Measurements from ENCODE around the gene TTC17.

The TTC17 gene

DNA sequence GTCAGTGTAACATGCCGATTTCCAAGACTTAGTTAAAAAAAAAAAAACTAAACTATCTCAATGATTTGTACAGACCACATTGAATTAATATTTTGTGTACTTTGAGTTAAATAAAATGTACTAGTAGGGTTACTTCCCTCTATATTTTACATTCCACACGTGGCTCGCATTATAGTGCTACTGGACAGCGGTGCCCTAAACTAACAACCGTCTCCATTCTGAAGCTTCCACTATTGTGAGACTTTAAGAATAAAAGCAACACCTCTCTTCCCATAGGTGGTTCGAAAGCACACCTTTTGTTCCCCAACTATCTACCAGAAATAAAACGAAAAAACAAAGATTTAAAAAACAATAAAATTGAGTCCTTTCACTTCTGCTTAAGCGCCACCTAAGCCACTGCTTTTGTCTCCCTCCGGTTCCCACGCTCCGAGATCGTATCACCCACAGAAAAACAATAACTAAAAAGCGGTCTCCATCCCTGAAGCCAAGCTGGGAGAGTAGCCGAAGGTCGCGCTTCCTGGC is 380 bp upstream of the TTC17 start:
- H3K4me1 ChIP-seq (ENCODE audit: control insufficient read depth, insufficient read depth, low read length) = peaks cover 11% of the 10 kb centered on the region
- no peaks in the 10 kb centered on the region for H3K9me3 ChIP-seq (ENCODE audit: control insufficient read depth, low read length)
- H3K27ac ChIP-seq (ENCODE audit: insufficient read depth, low read depth, low read length, poor library complexity, severe bottlenecking) = peak overlapping the region; percentile 87
- peak overlapping the region; percentile 92 for H3K4me3 ChIP-seq (ENCODE audit: insufficient read depth, low read depth, low read length)
- H3K36me3 ChIP-seq (ENCODE audit: control insufficient read depth, insufficient read depth, low read length) = no peaks in the 10 kb centered on the region
- no peaks in the 10 kb centered on the region for H3K27me3 ChIP-seq (ENCODE audit: control insufficient read depth, insufficient read depth, low read length, poor library complexity, severe bottlenecking)
- WGBS, 2 experiments = 17 to 21% methylated on average over 15 to 16 of the region's 16 CpGs

DNA sequence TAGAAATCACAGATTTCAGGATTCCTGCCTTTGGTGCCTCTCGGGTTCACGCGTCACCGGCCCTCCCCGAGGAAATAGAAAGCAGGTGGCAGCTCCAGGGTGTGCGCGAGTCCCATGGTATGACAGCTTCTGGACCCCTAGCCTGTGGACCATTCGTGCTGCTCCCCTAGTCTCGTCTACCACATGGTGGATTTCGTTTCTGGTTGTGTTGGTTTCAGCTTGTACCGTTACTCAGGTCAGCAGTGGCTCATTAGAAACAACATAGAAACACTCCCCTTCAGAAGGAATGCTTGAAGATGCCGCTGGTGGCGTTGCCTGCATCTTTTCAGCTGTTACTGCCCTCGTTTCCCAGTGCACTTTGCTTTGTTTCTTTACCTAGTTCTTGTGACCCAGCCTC is 700 bp downstream of the TTC17 start:
- no peaks in the 10 kb centered on the region for H3K36me3 ChIP-seq (ENCODE audit: control insufficient read depth, insufficient read depth, low read length)
- H3K4me1 ChIP-seq (ENCODE audit: control insufficient read depth, insufficient read depth, low read length) = peaks cover 11% of the 10 kb centered on the region
- no peaks in the 10 kb centered on the region for H3K9me3 ChIP-seq (ENCODE audit: control insufficient read depth, low read length)
- no peaks in the 10 kb centered on the region for H3K27me3 ChIP-seq (ENCODE audit: control insufficient read depth, insufficient read depth, low read length, poor library complexity, severe bottlenecking)
- WGBS, 2 experiments = 0% methylated on average over 14 of the region's 14 CpGs
- H3K27ac ChIP-seq (ENCODE audit: insufficient read depth, low read depth, low read length, poor library complexity, severe bottlenecking) = peak overlapping the region; percentile 87
- peak overlapping the region; percentile 92 for H3K4me3 ChIP-seq (ENCODE audit: insufficient read depth, low read depth, low read length)

DNA sequence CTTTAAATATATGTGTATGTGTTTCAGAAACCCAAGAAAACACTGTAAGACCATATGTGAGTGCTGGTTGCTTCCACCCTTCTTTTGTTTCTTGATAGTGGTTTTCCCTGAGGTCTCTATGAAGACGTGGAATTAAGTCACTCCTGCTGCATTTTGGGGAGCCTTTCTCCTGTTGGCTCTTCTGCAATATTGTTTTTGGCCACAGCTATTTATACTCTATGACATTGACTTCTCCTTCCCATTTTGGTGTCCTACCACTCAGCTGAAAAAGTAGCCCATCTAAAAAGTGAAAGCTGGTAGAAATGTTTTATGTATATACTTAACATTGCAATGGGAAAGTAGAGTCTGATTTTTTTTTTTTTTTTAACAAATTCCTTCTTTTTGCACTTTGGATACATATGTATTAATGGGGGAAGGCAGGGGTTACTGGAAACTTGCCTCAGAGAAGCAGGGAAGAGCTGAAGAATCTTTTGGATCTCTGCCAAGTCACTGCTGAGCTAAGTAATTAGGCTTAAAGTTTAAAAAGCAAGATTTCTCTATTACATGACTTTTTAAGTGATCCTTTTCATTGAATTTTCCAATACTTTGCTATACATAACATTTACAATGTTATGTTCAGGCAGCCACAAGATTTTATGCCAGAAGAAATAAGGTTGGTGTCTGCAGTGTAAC is 1.8 kb downstream of the TTC17 start:
- 64 to 71% methylated on average over 1 of the region's 1 CpG for WGBS, 2 experiments
- H3K27ac ChIP-seq (ENCODE audit: insufficient read depth, low read depth, low read length, poor library complexity, severe bottlenecking) = no peak overlapping the region
- peaks cover 11% of the 10 kb centered on the region for H3K4me1 ChIP-seq (ENCODE audit: control insufficient read depth, insufficient read depth, low read length)
- no peaks in the 10 kb centered on the region for H3K36me3 ChIP-seq (ENCODE audit: control insufficient read depth, insufficient read depth, low read length)
- H3K9me3 ChIP-seq (ENCODE audit: control insufficient read depth, low read length) = no peaks in the 10 kb centered on the region
- H3K27me3 ChIP-seq (ENCODE audit: control insufficient read depth, insufficient read depth, low read length, poor library complexity, severe bottlenecking) = no peaks in the 10 kb centered on the region
- peak overlapping the region; percentile 92 for H3K4me3 ChIP-seq (ENCODE audit: insufficient read depth, low read depth, low read length)

DNA sequence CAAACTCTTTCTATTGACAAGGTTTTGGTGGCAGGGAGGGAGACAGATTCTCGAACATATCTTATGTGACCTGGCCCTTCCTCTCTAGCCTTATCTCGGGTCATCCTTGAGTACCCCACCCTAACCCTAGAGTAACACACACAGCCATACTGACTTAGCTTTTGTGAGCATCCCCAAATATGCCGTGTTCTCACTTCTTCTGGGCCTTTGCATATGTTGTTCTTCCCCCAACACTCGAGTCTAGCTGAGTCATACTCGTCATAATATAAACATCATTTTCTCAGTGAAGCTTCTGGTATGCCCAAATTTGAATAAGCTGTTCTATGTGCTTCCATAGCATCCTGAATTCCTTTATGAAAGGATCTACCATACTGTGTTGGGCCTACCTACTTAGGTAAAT is 8.0 kb downstream of the TTC17 start:
- no peak overlapping the region for H3K27ac ChIP-seq (ENCODE audit: insufficient read depth, low read depth, low read length, poor library complexity, severe bottlenecking)

DNA sequence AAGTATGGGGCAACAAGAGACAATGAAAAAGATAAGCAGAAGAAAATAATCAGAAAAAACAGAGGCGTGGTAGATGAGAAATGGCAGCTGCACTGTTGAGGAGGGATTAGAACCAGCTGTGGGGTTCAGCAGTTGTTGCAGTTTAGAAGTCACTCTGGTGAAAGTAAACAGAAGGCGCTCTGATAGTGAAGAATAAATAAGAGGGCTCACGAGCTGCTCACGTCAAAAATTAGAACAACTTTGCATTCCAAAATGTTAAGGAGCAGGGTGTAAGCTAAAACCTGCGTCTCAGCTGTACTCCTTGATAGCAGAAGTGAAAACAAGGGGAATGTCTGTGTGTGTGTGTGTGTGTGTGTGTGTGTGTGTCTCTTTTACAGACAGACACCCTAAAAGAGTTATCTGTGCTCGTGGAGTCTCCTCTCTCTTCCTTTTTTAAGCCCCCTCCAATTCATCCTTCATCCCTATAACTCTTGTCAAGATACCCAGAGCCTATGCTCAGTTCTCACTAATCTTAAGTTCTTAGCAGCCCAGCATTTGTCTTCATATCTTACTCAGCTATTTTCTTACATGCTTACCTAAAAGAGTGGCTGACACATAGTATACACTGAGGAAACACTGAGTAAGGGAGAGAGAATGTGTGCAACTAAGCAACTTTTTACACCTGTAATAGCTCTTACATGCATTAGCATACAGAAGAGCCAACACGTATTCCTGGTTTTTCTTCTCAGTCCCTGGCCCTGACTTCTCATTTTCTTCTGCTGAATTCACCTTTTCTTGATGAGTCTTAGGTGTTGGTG is 8.9 kb downstream of the TTC17 start:
- no peaks in the 10 kb centered on the region for H3K9me3 ChIP-seq (ENCODE audit: control insufficient read depth, low read length)
- H3K27ac ChIP-seq (ENCODE audit: insufficient read depth, low read depth, low read length, poor library complexity, severe bottlenecking) = no peak overlapping the region
- 94 to 95% methylated on average over 7 of the region's 7 CpGs for WGBS, 2 experiments
- no peaks in the 10 kb centered on the region for H3K27me3 ChIP-seq (ENCODE audit: control insufficient read depth, insufficient read depth, low read length, poor library complexity, severe bottlenecking)
- no peaks in the 10 kb centered on the region for H3K4me1 ChIP-seq (ENCODE audit: control insufficient read depth, insufficient read depth, low read length)
- no peaks in the 10 kb centered on the region for H3K36me3 ChIP-seq (ENCODE audit: control insufficient read depth, insufficient read depth, low read length)
- H3K4me3 ChIP-seq (ENCODE audit: insufficient read depth, low read depth, low read length) = no peak overlapping the region

More for the DNA sequence above, 8.0 kb downstream of the TTC17 start:
- no peaks in the 10 kb centered on the region for H3K27me3 ChIP-seq (ENCODE audit: control insufficient read depth, insufficient read depth, low read length, poor library complexity, severe bottlenecking)
- 90 to 93% methylated on average over 5 of the region's 5 CpGs for WGBS, 2 experiments
- H3K9me3 ChIP-seq (ENCODE audit: control insufficient read depth, low read length) = no peaks in the 10 kb centered on the region
- H3K36me3 ChIP-seq (ENCODE audit: control insufficient read depth, insufficient read depth, low read length) = no peaks in the 10 kb centered on the region
- no peak overlapping the region for H3K4me3 ChIP-seq (ENCODE audit: insufficient read depth, low read depth, low read length)
- no peaks in the 10 kb centered on the region for H3K4me1 ChIP-seq (ENCODE audit: control insufficient read depth, insufficient read depth, low read length)

DNA sequence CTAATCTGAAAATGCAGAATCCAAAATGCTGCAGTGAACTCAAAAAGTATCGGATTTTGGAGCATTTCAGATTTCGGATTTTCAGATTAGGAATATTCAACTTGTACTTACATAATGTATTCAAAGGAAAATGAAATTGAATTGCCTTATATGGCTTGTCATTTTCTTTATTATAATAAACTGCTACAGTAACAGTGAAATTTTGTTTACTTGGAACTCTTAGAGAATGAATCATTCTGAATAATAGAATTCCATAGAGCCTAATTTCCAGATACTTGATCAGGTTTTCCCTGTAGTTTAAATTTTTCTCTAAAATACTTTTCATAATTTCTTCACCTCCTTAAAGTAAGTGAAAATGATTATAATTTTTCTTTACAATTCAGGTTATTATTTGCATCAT is 17.3 kb downstream of the TTC17 start:
- H3K4me1 ChIP-seq (ENCODE audit: control insufficient read depth, insufficient read depth, low read length) = no peaks in the 10 kb centered on the region
- H3K27ac ChIP-seq (ENCODE audit: insufficient read depth, low read depth, low read length, poor library complexity, severe bottlenecking) = no peak overlapping the region
- no peaks in the 10 kb centered on the region for H3K9me3 ChIP-seq (ENCODE audit: control insufficient read depth, low read length)
- H3K36me3 ChIP-seq (ENCODE audit: control insufficient read depth, insufficient read depth, low read length) = no peaks in the 10 kb centered on the region
- no peak overlapping the region for H3K4me3 ChIP-seq (ENCODE audit: insufficient read depth, low read depth, low read length)
- no peaks in the 10 kb centered on the region for H3K27me3 ChIP-seq (ENCODE audit: control insufficient read depth, insufficient read depth, low read length, poor library complexity, severe bottlenecking)
- WGBS, 2 experiments = 95 to 100% methylated on average over 2 of the region's 2 CpGs

DNA sequence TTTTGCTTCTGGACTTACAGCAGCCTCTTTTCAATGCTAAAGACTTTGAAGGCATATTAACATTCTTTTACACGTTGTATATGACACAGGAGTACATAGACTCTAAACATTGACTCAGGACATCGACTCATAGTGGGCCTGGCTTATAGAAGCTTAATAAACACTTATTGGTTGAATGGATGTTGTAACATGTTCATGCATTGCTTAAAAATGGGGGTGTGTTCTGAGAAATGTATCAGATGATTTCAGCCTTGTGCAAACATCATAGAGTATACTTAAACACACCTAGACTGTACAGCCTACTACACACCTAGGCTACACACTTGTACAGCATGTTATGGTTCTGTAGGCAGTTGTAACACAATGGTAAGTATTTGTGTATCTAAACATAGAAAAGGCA is 17.9 kb downstream of the TTC17 start:
- no peak overlapping the region for H3K4me3 ChIP-seq (ENCODE audit: insufficient read depth, low read depth, low read length)
- H3K27me3 ChIP-seq (ENCODE audit: control insufficient read depth, insufficient read depth, low read length, poor library complexity, severe bottlenecking) = no peaks in the 10 kb centered on the region
- WGBS, 2 experiments = 98 to 100% methylated on average over 2 of the region's 2 CpGs
- H3K27ac ChIP-seq (ENCODE audit: insufficient read depth, low read depth, low read length, poor library complexity, severe bottlenecking) = no peak overlapping the region
- no peaks in the 10 kb centered on the region for H3K4me1 ChIP-seq (ENCODE audit: control insufficient read depth, insufficient read depth, low read length)
- no peaks in the 10 kb centered on the region for H3K36me3 ChIP-seq (ENCODE audit: control insufficient read depth, insufficient read depth, low read length)
- no peaks in the 10 kb centered on the region for H3K9me3 ChIP-seq (ENCODE audit: control insufficient read depth, low read length)

DNA sequence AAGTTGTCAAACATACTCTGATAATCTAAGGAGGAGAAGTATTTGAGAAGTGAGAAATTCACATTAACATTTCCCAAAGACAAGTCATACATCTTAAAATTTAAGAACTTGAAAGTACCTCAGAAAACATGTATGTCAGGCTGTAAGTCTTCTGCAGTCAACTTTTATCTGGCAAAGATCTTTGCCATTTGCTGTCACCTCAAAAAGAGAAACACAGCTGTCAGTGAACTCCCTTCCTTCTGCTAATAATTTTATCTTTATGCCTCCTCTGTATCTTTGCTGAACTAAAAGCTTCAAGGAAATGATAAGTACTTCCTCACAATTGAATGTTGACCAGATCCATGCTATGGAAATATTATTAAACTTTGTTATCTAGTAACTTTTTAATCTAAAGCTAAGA is 18.7 kb downstream of the TTC17 start:
- Histone ChIP-seq H3K27me3 (ENCODE audit: control insufficient read depth, insufficient read depth, low read length, poor library complexity, severe bottlenecking) (no peaks in the 10 kb centered on the region), H3K4me1 (ENCODE audit: control insufficient read depth, insufficient read depth, low read length) (no peaks in the 10 kb centered on the region), H3K27ac (ENCODE audit: insufficient read depth, low read depth, low read length, poor library complexity, severe bottlenecking) (no peak overlapping the region), H3K4me3 (ENCODE audit: insufficient read depth, low read depth, low read length) (no peak overlapping the region), H3K36me3 (ENCODE audit: control insufficient read depth, insufficient read depth, low read length) (no peaks in the 10 kb centered on the region), H3K9me3 (ENCODE audit: control insufficient read depth, low read length) (no peaks in the 10 kb centered on the region)

DNA sequence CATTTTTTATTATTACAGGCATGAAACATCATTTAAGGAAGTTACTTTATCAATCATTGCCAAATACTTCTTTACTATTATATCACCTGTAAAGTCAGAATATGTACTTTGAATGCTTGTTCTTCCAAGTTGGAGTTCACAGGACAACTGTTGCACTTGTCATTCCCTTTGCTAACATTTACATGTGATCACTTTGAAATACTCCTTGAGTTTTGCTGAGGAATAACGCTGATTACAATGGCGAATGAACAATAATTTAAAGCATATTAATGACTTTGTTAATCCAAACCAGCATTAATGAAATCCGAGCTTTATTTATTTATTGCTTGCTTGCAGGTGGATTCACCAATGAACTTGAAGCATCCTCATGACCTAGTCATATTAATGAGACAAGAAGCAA is 20.2 kb downstream of the TTC17 start:
- WGBS, 2 experiments = 92 to 100% methylated on average over 3 of the region's 3 CpGs

DNA sequence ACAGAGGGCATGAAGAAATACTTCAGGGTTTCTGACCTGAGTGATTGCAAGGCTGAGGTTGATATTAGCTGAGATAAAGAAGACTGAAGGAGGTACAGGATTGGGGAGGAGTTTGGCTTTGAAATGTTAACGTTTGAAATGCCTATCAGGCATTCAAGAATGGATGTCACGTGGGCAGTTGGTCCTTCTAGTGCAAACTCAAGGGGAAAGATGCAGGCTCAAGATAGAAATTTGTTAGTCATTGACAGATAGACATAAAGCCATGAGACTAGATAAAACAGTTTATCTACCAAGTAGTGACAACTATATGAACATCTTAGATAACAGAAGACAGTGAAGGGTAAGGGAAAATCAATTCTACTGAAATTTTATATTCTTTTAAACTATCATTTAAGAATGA is 23.1 kb downstream of the TTC17 start:
- Histone ChIP-seq H3K4me1 (ENCODE audit: control insufficient read depth, insufficient read depth, low read length) (no peaks in the 10 kb centered on the region), H3K27ac (ENCODE audit: insufficient read depth, low read depth, low read length, poor library complexity, severe bottlenecking) (no peak overlapping the region), H3K9me3 (ENCODE audit: control insufficient read depth, low read length) (no peaks in the 10 kb centered on the region), H3K27me3 (ENCODE audit: control insufficient read depth, insufficient read depth, low read length, poor library complexity, severe bottlenecking) (no peaks in the 10 kb centered on the region), H3K36me3 (ENCODE audit: control insufficient read depth, insufficient read depth, low read length) (no peaks in the 10 kb centered on the region), H3K4me3 (ENCODE audit: insufficient read depth, low read depth, low read length) (no peak overlapping the region)
- 42 to 46% methylated on average over 2 of the region's 2 CpGs for WGBS, 2 experiments

More for the DNA sequence above, 20.2 kb downstream of the TTC17 start:
- H3K27me3 ChIP-seq (ENCODE audit: control insufficient read depth, insufficient read depth, low read length, poor library complexity, severe bottlenecking) = no peaks in the 10 kb centered on the region
- H3K36me3 ChIP-seq (ENCODE audit: control insufficient read depth, insufficient read depth, low read length) = no peaks in the 10 kb centered on the region
- no peak overlapping the region for H3K4me3 ChIP-seq (ENCODE audit: insufficient read depth, low read depth, low read length)
- H3K27ac ChIP-seq (ENCODE audit: insufficient read depth, low read depth, low read length, poor library complexity, severe bottlenecking) = no peak overlapping the region
- H3K4me1 ChIP-seq (ENCODE audit: control insufficient read depth, insufficient read depth, low read length) = no peaks in the 10 kb centered on the region
- H3K9me3 ChIP-seq (ENCODE audit: control insufficient read depth, low read length) = no peaks in the 10 kb centered on the region

Measured in ectodermal cell (in vitro differentiated cells).